ENCODE results near the gene PTH2. TPM values are rescaled to one million over a fixed set of nuclear protein-coding genes. Genes with fewer than 3 reads are reported as not detected.
"Not testable (repeated sequence)": the region's sequence is repeated elsewhere in the genome, so short reads cannot be mapped to it uniquely, and the experiment has no call there.

The PTH2 gene
- total RNA-seq, 1 donor from 2014 or later: not detected

- H3K27me3 Mint-ChIP-seq (ENCODE audit: unreplicated experiment): peaks cover 15% of the 10 kb centered on the region
- H3K9me3 Mint-ChIP-seq (ENCODE audit: unreplicated experiment): peaks cover 10% of the 10 kb centered on the region
- H3K4me1 Mint-ChIP-seq (ENCODE audit: unreplicated experiment): no peaks in the 10 kb centered on the region
- no peak overlapping the region for H3K27ac Mint-ChIP-seq (ENCODE audit: unreplicated experiment)
- no peak overlapping the region for H3K4me3 Mint-ChIP-seq (ENCODE audit: unreplicated experiment)
- H3K36me3 Mint-ChIP-seq (ENCODE audit: unreplicated experiment): no peaks in the 10 kb centered on the region
- no peak for DNase-seq (ENCODE audit: extremely low spot score, unreplicated experiment)
- no peak for TF ChIP-seq CTCF (IDR thresholded peaks at IDR 0.05)
Measured at GRCh38 chr19:49382639-49383038, 40.6 kb downstream of the PTH2 start.

GRCh38 chr19:49380391-49380790 is 42.9 kb downstream of the PTH2 start:
- H3K9me3 Mint-ChIP-seq (ENCODE audit: unreplicated experiment): peaks cover 10% of the 10 kb centered on the region
- H3K4me3 Mint-ChIP-seq (ENCODE audit: unreplicated experiment): no peak overlapping the region
- H3K36me3 Mint-ChIP-seq (ENCODE audit: unreplicated experiment): no peaks in the 10 kb centered on the region
- no peaks in the 10 kb centered on the region for H3K4me1 Mint-ChIP-seq (ENCODE audit: unreplicated experiment)
- no peak for DNase-seq (ENCODE audit: extremely low spot score, unreplicated experiment)
- TF ChIP-seq CTCF (IDR thresholded peaks at IDR 0.05): no peak
- H3K27me3 Mint-ChIP-seq (ENCODE audit: unreplicated experiment): peaks cover 19% of the 10 kb centered on the region
- no peak overlapping the region for H3K27ac Mint-ChIP-seq (ENCODE audit: unreplicated experiment)

GRCh38 chr19:49378512-49378911 is 44.7 kb downstream of the PTH2 start:
- no peak for DNase-seq (ENCODE audit: extremely low spot score, unreplicated experiment)
- Mint-ChIP-seq H3K4me1 (ENCODE audit: unreplicated experiment) (no peaks in the 10 kb centered on the region), H3K36me3 (ENCODE audit: unreplicated experiment) (no peaks in the 10 kb centered on the region), H3K27me3 (ENCODE audit: unreplicated experiment) (peaks cover 16% of the 10 kb centered on the region), H3K27ac (ENCODE audit: unreplicated experiment) (no peak overlapping the region), H3K9me3 (ENCODE audit: unreplicated experiment) (peaks cover 7% of the 10 kb centered on the region), H3K4me3 (ENCODE audit: unreplicated experiment) (no peak overlapping the region)
- TF ChIP-seq CTCF (IDR thresholded peaks at IDR 0.05): no peak

GRCh38 chr19:49374665-49375434 is 48.4 kb downstream of the PTH2 start:
- Mint-ChIP-seq H3K4me3 (ENCODE audit: unreplicated experiment) (no peak overlapping the region), H3K36me3 (ENCODE audit: unreplicated experiment) (no peaks in the 10 kb centered on the region), H3K4me1 (ENCODE audit: unreplicated experiment) (no peaks in the 10 kb centered on the region), H3K9me3 (ENCODE audit: unreplicated experiment) (no peaks in the 10 kb centered on the region), H3K27me3 (ENCODE audit: unreplicated experiment) (peaks cover 10% of the 10 kb centered on the region), H3K27ac (ENCODE audit: unreplicated experiment) (no peak overlapping the region)
- no peak for DNase-seq (ENCODE audit: extremely low spot score, unreplicated experiment)
- TF ChIP-seq CTCF (IDR thresholded peaks at IDR 0.05): no peak

DNA sequence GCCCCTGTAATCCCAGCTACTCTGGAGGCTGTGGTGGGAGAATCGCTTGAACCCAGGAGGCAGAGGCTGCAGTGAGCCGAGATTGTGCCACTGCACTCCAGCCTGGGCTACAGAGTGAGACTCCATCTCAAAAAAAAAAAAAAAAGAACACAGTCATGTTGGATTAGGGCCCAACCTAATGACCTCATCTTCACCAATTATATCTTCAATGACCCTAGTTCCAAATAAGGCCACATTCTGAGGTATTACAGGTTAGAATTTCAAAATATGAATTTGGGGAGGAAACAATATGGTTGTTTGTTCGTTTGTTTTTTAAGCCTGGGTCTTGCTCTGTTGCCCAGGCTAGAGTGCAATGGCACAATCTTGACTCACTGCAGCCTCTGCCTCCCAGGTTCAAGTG is 50.1 kb downstream of the PTH2 start:
- H3K9me3 Mint-ChIP-seq (ENCODE audit: unreplicated experiment): not testable (repeated sequence)

More for the DNA sequence above, 50.1 kb downstream of the PTH2 start:
- DNase-seq (ENCODE audit: extremely low spot score, unreplicated experiment); H3K27me3 Mint-ChIP-seq (ENCODE audit: unreplicated experiment); H3K4me1 Mint-ChIP-seq (ENCODE audit: unreplicated experiment); H3K4me3 Mint-ChIP-seq (ENCODE audit: unreplicated experiment); H3K36me3 Mint-ChIP-seq (ENCODE audit: unreplicated experiment); H3K27ac Mint-ChIP-seq (ENCODE audit: unreplicated experiment): not testable (repeated sequence)

Other genes with a start within 250 kb of the PTH2 start
- gene SLC6A16, start 98.2 kb downstream of the PTH2 start, total RNA-seq: 5.3 and 6.0 TPM in 2 replicates
- gene CD37, start 88.0 kb downstream of the PTH2 start, total RNA-seq: not detected in 2 replicates
- gene TEAD2, start 61.0 kb downstream of the PTH2 start, total RNA-seq: 93.8 and 98.0 TPM in 2 replicates
- 1.6 and 4.4 TPM in 2 replicates for gene DKKL1, start 59.6 kb downstream of the PTH2 start, total RNA-seq
- gene KASH5, start 35.2 kb downstream of the PTH2 start, total RNA-seq: not detected in 2 replicates
- not detected in 2 replicates for gene GFY, start 1.9 kb upstream of the PTH2 start, total RNA-seq
- 0.34 and 0.54 TPM in 2 replicates for gene SLC17A7, start 18.1 kb upstream of the PTH2 start, total RNA-seq
- 80.2 and 84.5 TPM in 2 replicates for gene PIH1D1, start 28.4 kb upstream of the PTH2 start, total RNA-seq
- 31.8 and 34.0 TPM in 2 replicates for gene ALDH16A1, start 29.8 kb upstream of the PTH2 start, total RNA-seq
- gene FLT3LG, start 50.8 kb upstream of the PTH2 start, total RNA-seq: 10.8 and 11.3 TPM in 2 replicates
- gene RPL13A, start 64.2 kb upstream of the PTH2 start, total RNA-seq: 2,592 and 2,617 TPM in 2 replicates
- gene RPS11, start 73.0 kb upstream of the PTH2 start, total RNA-seq: 1,892 and 1,912 TPM in 2 replicates
- gene FCGRT, start 89.2 kb upstream of the PTH2 start, total RNA-seq: 253 and 278 TPM in 2 replicates
- gene RCN3, start 104.6 kb upstream of the PTH2 start, total RNA-seq: 81.3 and 85.0 TPM in 2 replicates
- gene NOSIP, start 157.1 kb upstream of the PTH2 start, total RNA-seq: 58.7 and 66.2 TPM in 2 replicates
- 0.32 and 0.52 TPM in 2 replicates for gene PRRG2, start 157.9 kb upstream of the PTH2 start, total RNA-seq
- 31.6 and 32.9 TPM in 2 replicates for gene PRR12, start 167.7 kb upstream of the PTH2 start, total RNA-seq
- 67.4 and 67.7 TPM in 2 replicates for gene RRAS, start 216.7 kb upstream of the PTH2 start, total RNA-seq
- gene SCAF1, start 218.8 kb upstream of the PTH2 start, total RNA-seq: 74.9 and 81.9 TPM in 2 replicates
- 80.9 and 88.9 TPM in 2 replicates for gene IRF3, start 242.4 kb upstream of the PTH2 start, total RNA-seq
- gene BCL2L12, start 242.5 kb upstream of the PTH2 start, total RNA-seq: 23.6 and 29.3 TPM in 2 replicates